NCI-H510A treated with DMSO at 0.1 percent for 48 hours (cell line): ENCODE data around the gene CD3D.

Experiments used
- DNase-seq: peaks from one replicate; lab custom pipeline; 2025; lab: John Stamatoyannopoulos, UW

The CD3D gene

DNA sequence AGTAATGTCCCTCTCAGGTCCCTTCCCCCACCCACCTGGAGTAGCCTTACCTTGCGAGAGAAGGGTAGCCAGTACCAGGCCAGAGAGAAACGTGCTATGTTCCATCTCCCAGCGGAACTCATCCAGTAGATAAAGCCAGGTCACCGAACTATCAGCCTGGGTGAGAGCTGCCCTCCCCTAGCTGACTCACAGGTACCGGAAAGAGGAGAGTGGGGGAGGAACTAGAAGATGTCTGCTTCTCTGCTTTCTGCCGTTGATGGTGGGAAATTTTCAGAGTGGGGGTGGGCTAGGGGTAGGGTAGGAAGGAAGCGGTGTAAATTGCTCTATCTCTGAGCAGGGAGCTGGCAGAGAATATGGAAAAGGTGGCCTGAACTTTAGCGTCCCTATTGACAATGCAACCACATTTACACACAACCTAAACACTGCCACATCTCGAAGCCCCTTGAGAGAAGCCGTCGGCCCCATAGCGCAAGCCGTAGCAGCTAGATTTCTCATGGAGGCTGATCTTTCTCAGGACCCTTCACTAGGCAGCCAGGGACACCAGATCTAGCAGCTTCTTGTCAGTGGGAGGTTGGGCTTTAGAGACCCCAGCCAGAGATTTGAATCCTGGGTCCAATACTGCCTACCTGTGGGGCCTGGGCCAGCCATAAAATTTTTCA lies at the start of gene CD3D:
TSS of gene CD3D (minus strand) at position 203 of the 659 bp plus-strand sequence. CDS start at position 105, 98 bp downstream.
- no peak for DNase-seq

DNA sequence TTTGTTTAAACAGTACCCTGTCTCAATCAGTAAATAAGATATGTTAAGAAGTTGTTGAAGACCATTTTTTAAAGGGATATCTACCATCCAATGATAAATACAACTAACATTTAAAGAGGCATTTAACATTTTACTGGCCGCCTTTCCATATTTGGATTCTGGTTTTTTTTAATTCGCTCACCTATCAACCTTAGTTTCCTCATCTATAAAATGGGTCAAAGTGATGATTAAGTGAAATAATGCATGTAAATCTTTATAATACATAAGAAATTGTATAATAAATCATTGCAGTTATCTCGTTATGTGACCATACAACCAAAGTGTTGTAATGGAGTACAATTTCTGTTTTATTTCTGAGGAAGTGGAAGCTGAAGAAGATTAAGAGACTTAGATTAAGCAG lies 41.2 kb upstream of the CD3D start:
- DNase-seq, result no peak

DNA sequence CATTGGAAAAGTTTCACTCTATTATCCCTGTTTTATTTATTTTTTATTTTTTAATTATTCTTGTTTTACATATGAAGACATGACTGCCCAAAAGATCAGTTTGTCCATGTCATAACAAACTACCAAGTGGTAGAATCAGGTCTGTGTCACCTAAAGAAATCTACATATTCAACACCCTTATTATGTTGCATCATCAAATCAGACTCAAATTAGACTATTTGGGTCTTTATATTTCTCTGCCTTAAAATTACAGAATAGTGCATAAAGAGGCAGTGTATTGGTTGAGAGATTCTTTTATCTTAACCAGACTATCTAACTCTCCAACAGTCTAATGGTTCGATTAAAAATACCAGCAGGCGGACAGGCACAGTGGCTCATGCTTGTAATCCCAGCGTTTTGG lies 40.4 kb upstream of the CD3D start:
- DNase-seq, result no peak

DNA sequence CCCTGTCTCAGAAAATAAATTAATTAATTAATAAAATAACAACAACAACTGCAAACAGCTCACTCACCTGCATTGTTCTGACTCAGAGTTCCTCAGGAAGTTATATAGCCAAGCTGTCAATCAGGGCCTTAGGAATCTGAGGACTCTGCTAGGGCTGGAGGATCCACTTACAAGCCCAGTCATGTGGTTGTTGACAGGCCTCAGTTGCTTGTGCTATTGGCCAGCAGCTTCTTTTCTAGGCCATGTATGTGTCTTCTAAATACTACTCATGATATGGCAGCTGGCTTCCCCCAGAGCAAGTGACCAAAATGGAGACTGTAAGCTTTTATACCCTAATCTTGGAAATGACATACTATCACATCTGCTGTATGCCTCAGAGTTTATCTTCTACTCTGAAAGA lies 38.1 kb upstream of the CD3D start:
- no peak for DNase-seq

DNA sequence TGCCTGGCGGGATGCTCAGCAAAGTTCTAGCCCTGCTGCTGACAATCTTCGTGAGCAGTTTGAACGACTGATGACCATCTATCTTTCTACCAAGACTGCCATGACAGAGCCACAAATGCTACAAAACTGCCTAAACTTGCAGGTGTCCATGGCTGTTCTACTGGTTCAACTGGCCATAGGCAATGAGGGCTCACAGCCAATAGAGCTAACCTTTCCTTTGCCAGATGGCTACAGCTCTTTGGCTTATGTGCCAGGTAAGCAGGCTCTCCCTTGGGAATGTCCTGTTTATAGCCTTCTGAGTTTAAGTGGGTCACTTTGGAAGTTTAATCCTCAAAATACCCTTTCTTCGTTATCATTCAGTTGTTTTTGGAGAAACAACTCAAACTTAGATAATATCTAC lies 37.0 kb upstream of the CD3D start:
- no peak for DNase-seq

DNA sequence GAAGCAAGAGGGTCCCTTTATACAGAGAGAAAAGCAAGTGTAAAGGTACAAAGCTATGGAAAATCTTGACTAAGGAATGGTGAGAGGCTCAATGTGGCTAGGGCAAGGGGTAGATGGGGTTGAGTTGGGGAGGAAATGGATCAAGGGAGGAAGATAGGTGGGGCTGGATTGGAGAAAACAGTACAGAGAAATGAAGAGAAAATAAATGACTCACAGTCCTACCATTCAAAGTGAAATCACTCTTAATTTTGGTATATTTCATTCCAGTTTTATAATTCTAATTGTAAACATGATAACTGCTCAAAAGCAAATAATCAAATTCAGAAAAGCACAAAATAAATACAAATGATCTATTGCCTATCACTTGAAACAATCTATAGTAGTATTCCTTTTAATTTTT lies 33.5 kb upstream of the CD3D start:
- DNase-seq, result no peak

DNA sequence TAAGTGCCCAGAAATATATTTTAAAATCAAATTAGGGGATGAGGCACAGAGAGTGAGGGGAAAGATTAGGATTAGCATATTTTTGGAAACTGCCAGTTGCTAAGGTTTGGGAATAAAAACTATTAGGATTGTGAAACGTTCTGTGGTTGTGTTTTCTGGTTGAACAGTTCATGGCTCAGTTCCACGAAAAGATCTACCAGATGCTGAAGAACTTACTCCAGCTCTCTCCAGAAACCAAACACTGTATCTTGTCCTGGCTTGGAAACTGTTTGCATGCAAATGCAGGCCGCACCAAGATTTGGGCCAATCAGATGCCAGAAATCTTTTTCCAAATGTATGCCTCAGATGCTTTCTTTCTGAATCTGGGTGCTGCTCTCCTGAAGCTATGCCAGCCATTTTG lies 32.2 kb upstream of the CD3D start:
- DNase-seq, result no peak

DNA sequence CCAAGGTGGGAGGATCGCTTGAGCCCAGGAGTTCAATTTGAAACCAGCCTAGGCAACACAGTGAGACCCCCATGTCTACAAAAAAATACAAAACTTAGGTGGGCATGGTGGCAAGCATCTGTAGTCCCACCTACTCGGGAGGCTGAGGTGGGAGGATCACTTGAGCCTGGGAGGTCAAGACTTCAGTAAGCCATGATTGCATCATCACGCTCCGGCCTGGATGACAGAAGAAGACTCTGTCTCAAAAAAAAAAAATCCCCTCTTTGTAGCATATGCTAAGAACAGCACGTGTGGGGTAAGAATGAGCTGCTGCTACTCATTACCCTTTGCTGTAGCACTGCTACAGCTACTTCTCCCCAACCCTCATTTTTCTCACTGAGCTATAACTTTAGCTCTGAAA lies 31.4 kb upstream of the CD3D start:
- no peak for DNase-seq

DNA sequence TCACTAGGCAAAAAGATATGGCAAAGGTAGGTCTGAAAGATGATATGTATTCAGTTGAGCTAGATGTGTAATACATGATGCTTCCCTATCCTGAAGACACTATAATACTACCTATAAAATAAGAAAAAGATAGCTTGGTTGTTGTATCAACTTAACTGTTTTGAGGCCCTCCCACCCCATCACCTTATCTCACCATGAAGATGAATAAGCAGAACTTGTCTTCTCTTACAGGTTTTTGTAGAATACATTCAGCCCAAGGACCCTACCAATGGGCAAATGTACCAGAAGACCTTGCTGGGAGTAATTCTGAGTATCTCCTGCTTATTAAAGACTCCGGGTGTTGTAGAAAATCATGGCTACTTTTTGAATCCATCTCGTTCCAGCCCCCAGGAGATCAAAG lies 30.8 kb upstream of the CD3D start:
- DNase-seq, result no peak

DNA sequence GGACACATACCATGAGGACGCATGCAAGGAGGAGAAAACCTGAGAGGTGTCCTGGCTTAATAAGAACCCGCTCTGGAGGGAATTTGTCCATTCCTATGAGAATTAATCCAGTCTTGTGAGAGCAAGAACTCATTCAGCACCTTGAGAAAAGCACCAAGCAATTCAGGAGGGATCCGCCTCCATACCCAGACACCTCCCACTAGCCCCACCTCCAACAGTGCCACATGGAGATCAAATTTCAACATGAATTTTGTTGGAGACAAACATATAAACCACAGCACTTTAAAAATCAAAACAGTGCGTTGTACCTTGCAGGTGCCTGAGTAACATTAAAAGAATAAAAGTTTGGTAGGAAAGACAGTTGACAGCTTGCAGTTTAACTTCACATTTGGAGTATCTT lies 28.3 kb upstream of the CD3D start:
- no peak for DNase-seq

DNA sequence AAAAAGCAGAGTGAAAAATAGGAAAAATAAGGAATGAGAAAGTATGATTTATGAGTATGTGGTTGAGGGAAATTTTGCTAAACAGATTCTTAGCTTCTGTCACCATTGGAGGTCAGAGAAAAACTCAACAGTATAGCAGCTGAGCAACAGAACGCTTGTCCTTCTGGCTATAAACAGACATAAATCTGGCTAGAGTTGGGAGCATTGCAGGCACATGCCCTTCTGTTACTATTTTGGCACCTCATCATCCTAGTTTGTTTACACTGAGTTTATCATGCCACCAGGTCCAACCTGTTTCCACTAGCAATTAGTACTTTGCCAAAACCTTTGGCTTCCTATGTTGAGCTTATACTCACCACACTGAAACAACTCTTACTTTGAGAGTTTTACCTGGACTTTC lies 23.8 kb upstream of the CD3D start:
- DNase-seq, result no peak

DNA sequence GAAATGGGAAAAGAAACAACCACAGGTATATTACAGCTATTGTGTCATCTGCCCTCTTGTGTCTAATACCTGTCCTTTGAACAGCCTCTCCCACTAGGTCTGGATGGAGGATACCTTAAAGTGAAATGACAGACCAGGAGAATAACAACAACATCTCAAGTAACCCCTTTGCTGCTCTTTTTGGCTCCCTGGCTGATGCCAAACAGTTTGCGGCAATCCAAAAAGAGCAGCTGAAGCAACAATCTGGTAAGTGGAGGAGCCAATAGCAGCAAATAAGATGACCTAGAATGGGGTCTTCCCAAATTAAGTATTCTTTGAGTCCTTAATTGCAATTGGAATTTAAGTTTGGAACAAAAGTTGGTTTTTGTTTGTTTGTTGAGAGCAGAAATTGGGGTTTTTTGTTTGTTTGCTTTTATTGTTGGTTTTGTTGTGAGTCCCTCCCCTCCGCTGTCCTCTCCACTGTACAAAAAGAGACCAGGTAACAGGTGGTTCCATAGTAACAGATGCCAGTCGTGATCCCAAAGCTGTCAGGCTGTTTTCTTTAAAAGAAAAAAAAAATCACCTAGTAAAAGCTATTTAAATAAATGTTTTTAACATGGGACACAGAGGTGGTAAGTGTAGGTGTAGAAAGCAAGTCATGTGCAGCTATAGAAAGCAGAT lies 22.6 kb upstream of the CD3D start:
- no peak for DNase-seq

DNA sequence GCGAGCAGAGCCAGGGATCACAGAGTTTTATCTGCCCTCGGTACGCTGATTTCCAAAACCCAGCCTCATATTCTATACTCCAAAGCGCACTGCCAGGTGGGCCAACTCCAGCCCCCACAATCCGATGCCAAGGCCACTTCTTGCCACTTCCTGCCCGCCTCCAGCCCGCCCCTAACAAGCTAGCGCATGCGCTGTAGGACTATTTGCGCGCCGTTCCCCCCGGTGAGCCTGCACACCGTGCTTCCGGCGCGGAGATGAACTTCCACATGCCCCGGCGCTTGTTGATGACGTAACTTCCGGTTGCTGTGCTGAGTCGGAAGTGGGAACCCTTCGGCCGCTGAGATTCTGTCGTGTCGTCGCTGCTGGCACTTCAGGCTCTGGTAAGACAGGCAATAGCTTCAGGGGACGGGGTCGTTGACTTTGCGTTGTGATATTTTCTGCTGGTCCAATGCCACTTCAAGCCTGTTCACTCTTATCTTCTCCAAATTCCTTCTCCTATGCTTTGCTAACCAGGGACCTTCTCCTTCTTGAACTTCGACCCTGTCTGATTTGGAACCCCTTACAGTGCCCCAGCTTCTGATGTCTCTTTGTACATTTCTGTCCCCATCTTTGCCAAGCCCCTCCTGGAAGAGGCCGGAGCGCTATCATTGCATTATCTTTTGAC lies 16.9 kb upstream of the CD3D start, which contains the start of gene UBE4A:
TSS of gene UBE4A (plus strand) at position 306 of the 664 bp plus-strand sequence. CDS start 5,481 bp downstream, outside the sequence.
- DNase-seq, result peak; percentile 93

DNA sequence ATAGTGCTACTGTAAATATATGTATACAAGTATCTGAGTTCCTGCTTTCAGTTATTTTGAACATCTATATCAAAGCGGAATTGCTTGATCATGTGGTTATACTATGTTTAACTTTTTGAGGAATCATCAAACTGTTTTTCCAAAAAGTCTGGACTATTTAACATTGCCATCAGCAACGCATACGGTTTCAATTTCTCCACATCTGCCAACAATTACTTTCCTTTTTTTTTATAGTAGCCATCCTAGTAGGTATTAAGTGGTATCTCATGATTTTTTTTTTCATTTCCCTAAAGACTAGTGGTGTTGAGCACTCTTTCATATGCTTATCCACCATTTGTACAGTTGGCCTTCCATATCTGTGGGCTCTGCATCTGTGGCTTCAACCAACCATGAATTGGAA lies 15.6 kb upstream of the CD3D start:
- no peak for DNase-seq

DNA sequence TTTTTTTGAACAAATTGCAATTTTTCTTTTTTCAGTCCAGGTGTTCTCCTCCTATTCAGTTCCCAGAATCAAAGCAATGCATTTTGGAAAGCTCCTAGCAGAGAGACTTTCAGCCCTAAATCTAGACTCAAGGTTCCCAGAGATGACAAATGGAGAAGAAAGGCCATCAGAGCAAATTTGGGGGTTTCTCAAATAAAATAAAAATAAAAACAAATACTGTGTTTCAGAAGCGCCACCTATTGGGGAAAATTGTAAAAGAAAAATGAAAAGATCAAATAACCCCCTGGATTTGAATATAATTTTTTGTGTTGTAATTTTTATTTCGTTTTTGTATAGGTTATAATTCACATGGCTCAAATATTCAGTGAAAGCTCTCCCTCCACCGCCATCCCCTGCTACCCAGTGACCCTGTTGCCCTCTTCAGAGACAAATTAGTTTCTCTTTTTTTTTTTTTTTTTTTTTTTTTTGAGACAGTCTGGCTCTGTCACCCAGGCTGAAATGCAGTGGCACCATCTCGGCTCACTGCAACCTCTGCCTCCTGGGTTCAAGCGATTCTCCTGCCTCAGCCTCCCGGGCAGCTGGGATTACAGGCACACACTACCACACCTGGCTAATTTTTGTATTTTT lies 10.7 kb upstream of the CD3D start:
- no peak for DNase-seq

DNA sequence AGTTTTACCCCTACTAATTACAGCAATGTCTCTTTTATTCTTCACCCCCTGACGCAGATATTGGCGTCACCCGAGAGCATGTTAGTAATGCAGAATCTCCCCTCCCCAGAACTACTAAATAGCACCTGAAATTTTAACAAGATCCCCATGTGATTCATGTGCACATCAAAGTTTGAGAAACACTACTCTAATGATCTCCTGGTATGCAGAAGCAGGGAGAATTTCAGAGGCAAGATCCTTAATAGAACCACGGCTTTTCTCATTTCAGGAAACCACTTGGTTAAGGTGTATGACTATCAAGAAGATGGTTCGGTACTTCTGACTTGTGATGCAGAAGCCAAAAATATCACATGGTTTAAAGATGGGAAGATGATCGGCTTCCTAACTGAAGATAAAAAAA lies 7.0 kb upstream of the CD3D start:
- no peak for DNase-seq

DNA sequence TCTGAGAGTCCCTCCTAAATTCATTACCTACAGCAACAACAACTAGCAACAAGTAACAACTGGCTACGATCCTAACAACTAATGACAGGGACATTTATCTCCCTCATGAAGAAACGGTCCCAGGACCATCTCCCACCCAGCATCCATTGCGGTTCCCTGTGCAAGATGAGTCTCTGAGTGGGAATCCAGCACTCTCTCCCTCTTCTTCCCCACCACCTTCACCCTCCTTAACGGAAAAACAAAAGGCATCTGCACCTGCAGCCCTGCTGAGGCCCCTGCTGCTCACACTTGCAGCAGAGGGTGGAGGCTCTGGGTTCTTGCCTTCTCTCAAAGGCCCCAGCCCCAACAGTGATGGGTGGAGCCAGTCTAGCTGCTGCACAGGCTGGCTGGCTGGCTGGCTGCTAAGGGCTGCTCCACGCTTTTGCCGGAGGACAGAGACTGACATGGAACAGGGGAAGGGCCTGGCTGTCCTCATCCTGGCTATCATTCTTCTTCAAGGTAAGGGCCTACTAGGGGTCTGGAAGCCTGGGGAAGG lies 1.5 kb upstream of the CD3D start, which contains the start of gene CD3G:
TSS of gene CD3G (plus strand) at position 364 of the 535 bp plus-strand sequence. CDS start at position 444, 80 bp downstream.
- DNase-seq, result no peak

DNA sequence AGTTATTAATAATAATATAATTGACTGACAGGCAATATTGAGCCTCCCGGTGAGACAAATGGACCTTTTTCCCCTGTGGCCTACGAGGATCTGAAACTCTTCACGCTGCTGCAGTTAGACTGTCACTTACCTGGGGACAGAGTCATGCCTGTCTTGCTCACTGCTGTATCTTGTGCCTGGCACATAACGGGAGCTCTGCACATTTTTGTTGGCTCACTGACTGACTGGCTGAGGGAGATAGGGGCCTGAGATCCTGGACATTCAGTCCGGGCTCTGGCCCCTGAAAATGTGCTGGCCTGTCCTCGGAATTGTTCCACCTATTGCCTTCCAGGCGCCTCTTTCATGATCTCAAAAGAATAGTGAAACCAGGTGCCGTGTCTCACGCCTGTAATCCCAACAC lies 743 bp upstream of the CD3D start:
- no peak for DNase-seq

DNA sequence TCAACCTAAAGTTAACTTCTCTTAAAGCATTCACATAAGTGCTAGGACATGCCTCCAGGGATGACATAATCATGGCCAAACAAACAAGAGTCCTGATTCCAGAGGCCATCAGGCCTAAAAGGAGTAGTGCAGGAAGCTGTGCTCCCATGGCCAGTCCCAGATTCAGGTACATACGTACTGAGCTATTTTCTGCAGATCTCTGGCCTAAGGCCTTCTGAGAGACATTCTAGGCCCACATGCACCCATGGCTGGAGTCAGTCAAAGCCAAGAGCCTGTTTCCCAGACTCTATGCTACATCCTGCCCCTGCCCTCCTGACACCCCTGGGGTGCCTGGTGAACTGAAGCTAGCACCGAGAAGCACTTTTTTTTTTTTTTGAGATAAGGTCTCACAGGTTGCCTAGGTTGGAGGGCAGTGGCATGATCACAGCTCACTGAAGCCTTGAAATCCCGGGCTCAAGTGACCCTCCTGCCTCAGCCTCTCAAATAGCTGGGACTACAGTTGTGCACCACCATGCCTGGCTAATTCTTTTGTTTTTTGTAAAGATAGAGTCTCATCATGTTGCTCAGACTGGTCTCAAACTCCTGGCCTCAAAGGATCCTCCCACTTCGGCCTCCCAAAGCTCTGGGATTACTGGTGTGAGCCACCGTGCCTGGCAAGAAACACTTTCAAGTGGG lies 553 bp downstream of the CD3D start:
- no peak for DNase-seq

DNA sequence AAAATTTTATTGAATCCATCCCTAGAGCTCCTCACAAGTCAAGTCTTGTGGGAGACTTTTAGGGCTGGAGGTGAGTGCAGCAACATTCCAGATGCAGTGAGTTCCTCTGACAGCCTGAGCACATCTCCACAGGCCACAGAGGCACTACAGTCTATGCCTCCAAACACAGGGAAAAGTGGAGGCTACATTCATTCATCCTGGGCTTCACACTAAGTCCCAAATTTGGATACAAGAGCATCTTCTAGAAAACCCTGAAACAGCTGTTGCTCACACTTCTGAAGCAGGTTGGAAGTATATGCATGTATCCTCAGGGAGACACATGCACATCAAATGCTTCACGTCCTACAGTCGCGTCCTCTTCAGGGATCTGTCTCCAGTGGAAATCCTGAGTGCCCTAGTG lies 1.2 kb downstream of the CD3D start:
- no peak for DNase-seq

DNA sequence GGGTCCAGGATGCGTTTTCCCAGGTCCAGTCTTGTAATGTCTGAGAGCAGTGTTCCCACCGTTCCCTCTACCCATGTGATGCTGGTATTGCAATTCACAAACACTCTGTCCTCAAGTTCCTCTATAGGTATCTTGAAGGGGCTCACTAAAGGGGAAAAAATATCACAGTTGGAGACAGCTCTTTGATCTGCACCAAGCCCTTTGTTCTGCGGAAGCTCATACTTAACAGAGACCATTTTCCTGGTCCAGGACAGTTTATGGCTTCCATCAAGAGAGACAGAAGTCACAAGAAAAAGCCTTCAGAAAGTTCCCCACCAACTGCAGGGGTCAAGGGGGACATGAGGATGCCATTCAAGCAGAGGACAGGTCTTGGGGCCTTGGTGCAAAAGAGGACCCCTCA lies 2.1 kb downstream of the CD3D start:
- DNase-seq, result no peak
